Measurements from ENCODE around the gene KDM8. TPM values are rescaled to one million over a fixed set of nuclear protein-coding genes. Genes with fewer than 3 reads are reported as not detected.

The KDM8 gene
- total RNA-seq, 1 experiment from 2014 or later = 5.1 TPM

DNA sequence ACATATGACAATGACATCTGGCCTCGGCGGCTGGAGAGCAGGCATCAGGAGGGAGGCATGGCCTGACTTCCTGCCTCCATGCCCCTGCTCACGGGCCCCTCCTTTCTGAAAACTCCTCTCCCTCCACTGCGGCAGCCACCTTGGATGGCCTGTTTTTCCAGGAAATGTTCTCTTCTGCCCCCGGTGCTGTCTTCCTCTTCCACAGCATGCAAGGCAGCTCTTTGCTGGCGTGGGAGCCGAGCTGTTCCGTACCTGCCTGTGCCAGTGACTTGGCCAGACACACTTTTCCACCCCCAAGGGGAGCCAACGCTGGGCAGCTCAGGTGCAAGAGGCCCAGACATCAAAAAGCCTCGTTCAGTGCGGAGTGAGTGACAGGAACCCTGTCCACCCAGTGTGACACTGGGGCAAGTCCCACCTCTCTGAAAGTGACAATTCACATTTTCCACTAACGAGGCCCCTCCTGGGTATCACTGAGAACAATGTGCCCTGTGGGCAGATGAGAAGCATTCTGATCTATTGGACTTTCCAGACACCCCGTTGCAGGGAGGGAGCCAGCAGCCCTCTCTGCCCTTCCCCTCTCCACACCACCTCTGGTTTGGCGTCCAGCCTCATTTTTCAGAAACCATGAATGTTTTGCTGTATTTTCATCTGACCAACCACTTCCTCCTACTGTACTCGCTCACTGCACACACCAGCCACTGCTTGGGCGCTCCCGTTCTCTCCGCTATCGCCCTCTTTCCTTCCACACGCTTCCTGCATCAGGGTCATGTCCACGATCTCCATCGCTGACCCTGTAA lies 34.1 kb downstream of the KDM8 start:
- Histone ChIP-seq H3K9me2 (ENCODE audit: insufficient read depth) (no peaks in the 10 kb centered on the region), H3K4me2 (no peak overlapping the region), H3K4me1 (replicated peaks; ENCODE audit: insufficient read depth) (peaks cover 17% of the 10 kb centered on the region), H3K9me3 (ENCODE audit: insufficient read depth, low read depth) (no peaks in the 10 kb centered on the region), H3K79me2 (ENCODE audit: low read depth) (peaks cover 15% of the 10 kb centered on the region; the same call in 1 of the 2 replicates), H3K4me3 (no peak overlapping the region), H3F3A (ENCODE audit: insufficient read depth, low read depth) (peaks cover 13% of the 10 kb centered on the region), H3K27ac (no peak overlapping the region), H4K20me1 (ENCODE audit: insufficient read depth) (no peaks in the 10 kb centered on the region), H2AFZ (no peak overlapping the region), H3K36me3 (ENCODE audit: low read depth) (peaks cover 10% of the 10 kb centered on the region; the same call in 1 of the 2 replicates), H3K27me3 (ENCODE audit: insufficient read depth, low read depth) (no peaks in the 10 kb centered on the region)
- ChIA-PET CTCF (no interaction called here), POLR2A (ENCODE audit: unreplicated experiment) (interaction anchor here (0.6 kb wide), 1 partner anchor 42 kb away, joined by 4 read pairs; no protein-coding TSS in a partner anchor)
- TF ChIP-seq EZH2 (IDR thresholded peaks at IDR 0.05; ENCODE audit: low read depth) (no peak), CTCF (conservative IDR thresholded peaks at IDR 0.05) (no peak)
- intact Hi-C loops (cut with micrococcal nuclease; ENCODE audit: unreplicated experiment) = no loop called here
- no peak for DNase-seq
- BruUV-seq (replicated peaks) = no TSS peak

DNA sequence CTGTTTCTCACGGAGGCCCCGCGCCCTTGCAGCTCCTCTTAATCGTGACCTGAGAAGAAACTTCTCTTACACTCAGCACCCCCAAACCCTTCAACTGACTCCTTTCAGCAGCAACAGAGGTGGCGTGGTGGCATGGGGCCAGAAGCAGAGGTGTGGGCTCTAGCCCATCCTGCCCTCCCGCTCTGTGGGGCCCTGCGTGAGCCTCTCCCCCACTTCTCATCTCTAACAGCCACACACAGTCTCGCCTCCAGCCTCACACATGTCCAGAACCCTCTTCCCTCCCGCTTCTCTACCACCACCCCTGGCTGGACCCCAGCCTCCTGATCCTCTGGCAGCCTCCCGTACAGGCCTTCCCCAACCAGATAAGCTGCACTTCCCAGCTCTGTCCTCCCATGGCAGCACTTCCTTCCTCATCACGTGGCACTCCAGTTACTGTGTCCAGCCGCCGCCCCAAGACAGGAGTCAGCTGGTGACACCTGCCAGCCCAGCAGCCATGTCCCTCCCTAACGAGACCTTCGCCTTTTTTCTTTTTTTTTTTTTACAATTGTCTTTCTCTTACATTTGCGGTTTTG lies 34.8 kb downstream of the KDM8 start:
- Histone ChIP-seq H3K36me3 (ENCODE audit: low read depth) (peaks cover 4% of the 10 kb centered on the region; the same call in 1 of the 2 replicates), H3K4me1 (replicated peaks; ENCODE audit: insufficient read depth) (peaks cover 24% of the 10 kb centered on the region), H3F3A (ENCODE audit: insufficient read depth, low read depth) (peaks cover 19% of the 10 kb centered on the region), H3K27ac (no peak overlapping the region), H3K79me2 (ENCODE audit: low read depth) (peaks cover 18% of the 10 kb centered on the region; the same call in 1 of the 2 replicates), H4K20me1 (ENCODE audit: insufficient read depth) (no peaks in the 10 kb centered on the region), H3K9me2 (ENCODE audit: insufficient read depth) (no peaks in the 10 kb centered on the region), H3K27me3 (ENCODE audit: insufficient read depth, low read depth) (no peaks in the 10 kb centered on the region), H3K4me2 (no peak overlapping the region), H3K4me3 (no peak overlapping the region), H3K9me3 (ENCODE audit: insufficient read depth, low read depth) (no peaks in the 10 kb centered on the region), H2AFZ (no peak overlapping the region)
- intact Hi-C loops (cut with micrococcal nuclease; ENCODE audit: unreplicated experiment) = no loop called here
- no TSS peak for BruUV-seq (replicated peaks)
- ChIA-PET POLR2A (ENCODE audit: unreplicated experiment) (no interaction called here), CTCF (no interaction called here)
- no peak for TF ChIP-seq EZH2 (IDR thresholded peaks at IDR 0.05; ENCODE audit: low read depth)
- no peak for TF ChIP-seq CTCF (conservative IDR thresholded peaks at IDR 0.05)
- DNase-seq = no peak

DNA sequence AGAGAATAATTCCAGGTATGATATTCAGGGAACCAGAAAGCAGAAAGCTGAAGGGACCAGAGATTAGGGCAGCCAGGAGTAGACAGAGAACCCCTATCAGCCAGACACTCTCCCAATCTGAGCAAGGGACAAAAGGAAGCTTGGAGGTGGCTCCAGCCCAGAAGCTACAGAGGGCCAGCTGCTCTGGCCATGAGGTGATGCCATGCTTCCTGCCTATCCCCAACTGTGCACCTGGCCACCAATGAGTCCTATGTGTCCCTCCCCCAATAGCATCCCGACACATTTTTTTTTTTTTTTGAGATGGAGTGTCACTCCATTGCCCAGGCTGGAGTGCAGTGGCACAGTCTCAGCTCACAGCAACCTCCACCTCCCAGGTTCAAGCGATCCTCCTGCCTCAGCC lies 35.3 kb downstream of the KDM8 start:
- no peak for DNase-seq
- Histone ChIP-seq H2AFZ (no peak overlapping the region), H3K27ac (no peak overlapping the region), H3K9me2 (ENCODE audit: insufficient read depth) (no peaks in the 10 kb centered on the region), H3K36me3 (ENCODE audit: low read depth) (peaks cover 4% of the 10 kb centered on the region; the same call in 1 of the 2 replicates), H3K27me3 (ENCODE audit: insufficient read depth, low read depth) (no peaks in the 10 kb centered on the region), H3K79me2 (ENCODE audit: low read depth) (peaks cover 18% of the 10 kb centered on the region; the same call in 1 of the 2 replicates), H3K4me3 (no peak overlapping the region), H3K4me2 (no peak overlapping the region), H3K4me1 (replicated peaks; ENCODE audit: insufficient read depth) (peaks cover 28% of the 10 kb centered on the region), H3K9me3 (ENCODE audit: insufficient read depth, low read depth) (no peaks in the 10 kb centered on the region), H4K20me1 (ENCODE audit: insufficient read depth) (no peaks in the 10 kb centered on the region), H3F3A (ENCODE audit: insufficient read depth, low read depth) (peaks cover 19% of the 10 kb centered on the region)
- intact Hi-C loops (cut with micrococcal nuclease; ENCODE audit: unreplicated experiment) = no loop called here
- TF ChIP-seq EZH2 (IDR thresholded peaks at IDR 0.05; ENCODE audit: low read depth) (no peak), CTCF (conservative IDR thresholded peaks at IDR 0.05) (no peak)
- POLR2A ChIA-PET (ENCODE audit: unreplicated experiment) = no interaction called here
- CTCF ChIA-PET = no interaction called here
- BruUV-seq (replicated peaks) = no TSS peak

Data from PC-9 (cell line).